ENCODE results near the gene ENOX1. TPM values are rescaled to one million over a fixed set of nuclear protein-coding genes. Genes with fewer than 3 reads are reported as not detected.
"Not testable (repeated sequence)": the region's sequence is repeated elsewhere in the genome, so short reads cannot be mapped to it uniquely, and the experiment has no call there.

ENOX1 gene
- total RNA-seq, 1 donor from 2014 or later, result 1.1 TPM

- H3K79me2 ChIP-seq (ENCODE audit: low read depth), result no peaks in the 10 kb centered on the region
- Mint-ChIP-seq H3K9me3 (peaks cover 5% of the 10 kb centered on the region), H3K4me1 (peaks cover 13% of the 10 kb centered on the region), H3K27me3 (ENCODE audit: insufficient read depth, low read depth) (peaks cover 2% of the 10 kb centered on the region), H3K4me3 (no peak overlapping the region), H3K36me3 (no peaks in the 10 kb centered on the region), H3K27ac (no peak overlapping the region)
- H4K20me1 ChIP-seq (ENCODE audit: low read depth), result no peaks in the 10 kb centered on the region
- H3K4me3 ChIP-seq, result no peak overlapping the region
- H3K27ac ChIP-seq, result no peak overlapping the region
- H3K4me1 ChIP-seq, result peaks cover 13% of the 10 kb centered on the region
- H3K9me3 ChIP-seq (ENCODE audit: low read depth), result no peaks in the 10 kb centered on the region
- H3K4me2 ChIP-seq, result peak overlapping the region; percentile 42
- no peak overlapping the region for H3K9ac ChIP-seq
- peaks cover 7% of the 10 kb centered on the region for H3F3A ChIP-seq (ENCODE audit: low read depth)
- no peaks in the 10 kb centered on the region for H3K27me3 ChIP-seq
- TF ChIP-seq EZH2 (IDR thresholded peaks at IDR 0.05) (no peak), EZH2phosphoT487 (IDR thresholded peaks at IDR 0.05) (no peak), CTCF (IDR thresholded peaks at IDR 0.05) (no peak)
- no peak overlapping the region for H2AFZ ChIP-seq (replicated peaks)
- no peaks in the 10 kb centered on the region for H3K36me3 ChIP-seq
- peak; percentile 35 for DNase-seq (ENCODE audit: low spot score)
Measured at GRCh38 chr13:43170506-43170905, 616.3 kb downstream of the ENOX1 start.

GRCh38 chr13:43168434-43168833, 618.3 kb downstream of the ENOX1 start:
- peaks cover 15% of the 10 kb centered on the region for H3K9me3 Mint-ChIP-seq
- not testable (repeated sequence) for H3K27me3 Mint-ChIP-seq (ENCODE audit: insufficient read depth, low read depth); H3K27ac Mint-ChIP-seq

GRCh38 chr13:43167731-43168130, 619.0 kb downstream of the ENOX1 start:
- TF ChIP-seq EZH2phosphoT487 (IDR thresholded peaks at IDR 0.05), result no peak
- TF ChIP-seq EZH2 (IDR thresholded peaks at IDR 0.05), result no peak
- H3K4me3 Mint-ChIP-seq, result no peak overlapping the region
- no peaks in the 10 kb centered on the region for H3K36me3 ChIP-seq
- H3K4me1 Mint-ChIP-seq, result peaks cover 13% of the 10 kb centered on the region
- H3K4me1 ChIP-seq, result peaks cover 13% of the 10 kb centered on the region
- no peak overlapping the region for H3K4me3 ChIP-seq
- H3K27me3 Mint-ChIP-seq (ENCODE audit: insufficient read depth, low read depth), result peaks cover 5% of the 10 kb centered on the region
- H2AFZ ChIP-seq (replicated peaks), result no peak overlapping the region
- no peaks in the 10 kb centered on the region for H3K36me3 Mint-ChIP-seq
- H3K79me2 ChIP-seq (ENCODE audit: low read depth), result no peaks in the 10 kb centered on the region
- no peaks in the 10 kb centered on the region for H3K27me3 ChIP-seq
- no peak for DNase-seq (ENCODE audit: low spot score)
- no peaks in the 10 kb centered on the region for H3K9me3 ChIP-seq (ENCODE audit: low read depth)
- H3K9me3 Mint-ChIP-seq, result peaks cover 15% of the 10 kb centered on the region
- H3K9ac ChIP-seq, result no peak overlapping the region
- no peak overlapping the region for H3K4me2 ChIP-seq
- H3K27ac Mint-ChIP-seq, result no peak overlapping the region
- no peak overlapping the region for H3K27ac ChIP-seq
- no peaks in the 10 kb centered on the region for H4K20me1 ChIP-seq (ENCODE audit: low read depth)
- peaks cover 7% of the 10 kb centered on the region for H3F3A ChIP-seq (ENCODE audit: low read depth)

More at GRCh38 chr13:43168434-43168833, 618.3 kb downstream of the ENOX1 start:
- not testable (repeated sequence) for H3F3A ChIP-seq (ENCODE audit: low read depth); H3K9me3 ChIP-seq (ENCODE audit: low read depth); H3K4me3 Mint-ChIP-seq; H3K4me3 ChIP-seq; H3K27me3 ChIP-seq; H3K36me3 Mint-ChIP-seq; H3K36me3 ChIP-seq; H4K20me1 ChIP-seq (ENCODE audit: low read depth); H3K4me2 ChIP-seq; H2AFZ ChIP-seq (replicated peaks); H3K79me2 ChIP-seq (ENCODE audit: low read depth); DNase-seq (ENCODE audit: low spot score); H3K9ac ChIP-seq; H3K27ac ChIP-seq
- H3K4me1 ChIP-seq, result peaks cover 13% of the 10 kb centered on the region
- H3K4me1 Mint-ChIP-seq, result peaks cover 13% of the 10 kb centered on the region

GRCh38 chr13:43166644-43167457, 619.9 kb downstream of the ENOX1 start:
- Histone ChIP-seq H3K4me1 (peaks cover 13% of the 10 kb centered on the region), H3K9ac (no peak overlapping the region), H3K79me2 (ENCODE audit: low read depth) (no peaks in the 10 kb centered on the region), H2AFZ (replicated peaks) (no peak overlapping the region), H3K4me2 (no peak overlapping the region), H3K4me3 (no peak overlapping the region), H3F3A (ENCODE audit: low read depth) (peaks cover 7% of the 10 kb centered on the region), H3K9me3 (ENCODE audit: low read depth) (no peaks in the 10 kb centered on the region), H3K27me3 (no peaks in the 10 kb centered on the region), H3K27ac (no peak overlapping the region), H4K20me1 (ENCODE audit: low read depth) (no peaks in the 10 kb centered on the region), H3K36me3 (no peaks in the 10 kb centered on the region)
- no peak overlapping the region for H3K27ac Mint-ChIP-seq
- DNase-seq (ENCODE audit: low spot score), result no peak
- peaks cover 5% of the 10 kb centered on the region for H3K27me3 Mint-ChIP-seq (ENCODE audit: insufficient read depth, low read depth)
- no peaks in the 10 kb centered on the region for H3K36me3 Mint-ChIP-seq
- no peak for TF ChIP-seq CTCF (IDR thresholded peaks at IDR 0.05)
- TF ChIP-seq EZH2 (IDR thresholded peaks at IDR 0.05), result no peak
- no peak for TF ChIP-seq EZH2phosphoT487 (IDR thresholded peaks at IDR 0.05)
- H3K4me1 Mint-ChIP-seq, result peaks cover 13% of the 10 kb centered on the region
- H3K9me3 Mint-ChIP-seq, result peaks cover 15% of the 10 kb centered on the region
- H3K4me3 Mint-ChIP-seq, result no peak overlapping the region

Small RNA genes within 50 kb of the gene (small RNA-seq; reads per million reads assigned to genes)
- not detected for gene AL162713.1

Other genes with a start within 250 kb of the ENOX1 start
- gene CCDC122, start 92.8 kb upstream of the ENOX1 start, total RNA-seq (ENCODE audit: low replicate concordance), result 12.0 and 24.4 TPM in 2 replicates
- gene LACC1, start 92.9 kb upstream of the ENOX1 start, total RNA-seq (ENCODE audit: low replicate concordance), result 0.84 and 1.7 TPM in 2 replicates